ENCODE data around the gene NT5DC3. TPM values are rescaled to one million over a fixed set of nuclear protein-coding genes. Genes with fewer than 3 reads are reported as not detected.

Gene NT5DC3
- total and polyA plus RNA-seq, 2 of the 13 experiments (the other 11 are each of a cell fraction or from before 2014, with no cell fraction given) = 3.2 to 6.6 TPM

DNA sequence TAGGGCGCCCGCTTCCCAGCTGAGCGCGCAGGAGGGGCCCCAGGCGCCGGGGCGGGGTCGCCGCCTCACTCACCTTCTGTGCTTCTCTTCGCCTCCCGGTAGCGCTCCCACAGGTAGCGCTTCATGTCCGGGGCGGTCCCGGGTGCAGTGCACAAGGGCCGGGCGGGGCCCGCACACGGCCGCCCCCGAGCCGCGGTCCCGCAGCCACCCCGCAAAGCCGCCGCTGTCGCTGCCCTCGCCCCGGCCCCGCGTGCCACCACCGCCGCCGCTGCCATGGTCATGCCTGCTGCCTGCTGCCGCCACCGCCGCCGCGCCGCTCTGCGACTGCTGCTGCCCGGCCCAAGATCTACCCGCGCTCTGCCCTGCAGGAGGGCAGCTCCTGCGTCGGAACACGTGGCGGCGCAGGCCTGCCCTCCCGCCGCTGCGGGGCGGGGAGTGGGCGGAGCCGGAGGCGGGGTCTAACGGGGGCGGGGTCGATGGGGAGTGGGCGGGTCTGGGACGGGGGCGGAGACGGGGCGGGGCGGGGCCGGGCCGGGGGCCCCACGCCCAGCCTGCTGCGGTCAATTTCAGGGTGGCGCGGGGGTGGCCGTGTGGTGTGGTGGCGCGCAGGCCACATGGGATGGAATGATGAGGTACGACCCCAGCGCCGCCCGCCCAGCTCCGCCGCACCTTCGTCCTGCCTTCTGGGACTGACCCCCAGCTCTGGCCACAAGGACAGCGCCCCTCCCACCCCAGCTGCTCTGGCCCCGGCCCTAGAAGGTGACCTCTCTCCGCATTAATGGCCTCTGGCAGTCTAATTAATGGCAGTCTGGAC is at the start of gene NT5DC3 (continued):
- TF ChIP-seq, protein P1, sequence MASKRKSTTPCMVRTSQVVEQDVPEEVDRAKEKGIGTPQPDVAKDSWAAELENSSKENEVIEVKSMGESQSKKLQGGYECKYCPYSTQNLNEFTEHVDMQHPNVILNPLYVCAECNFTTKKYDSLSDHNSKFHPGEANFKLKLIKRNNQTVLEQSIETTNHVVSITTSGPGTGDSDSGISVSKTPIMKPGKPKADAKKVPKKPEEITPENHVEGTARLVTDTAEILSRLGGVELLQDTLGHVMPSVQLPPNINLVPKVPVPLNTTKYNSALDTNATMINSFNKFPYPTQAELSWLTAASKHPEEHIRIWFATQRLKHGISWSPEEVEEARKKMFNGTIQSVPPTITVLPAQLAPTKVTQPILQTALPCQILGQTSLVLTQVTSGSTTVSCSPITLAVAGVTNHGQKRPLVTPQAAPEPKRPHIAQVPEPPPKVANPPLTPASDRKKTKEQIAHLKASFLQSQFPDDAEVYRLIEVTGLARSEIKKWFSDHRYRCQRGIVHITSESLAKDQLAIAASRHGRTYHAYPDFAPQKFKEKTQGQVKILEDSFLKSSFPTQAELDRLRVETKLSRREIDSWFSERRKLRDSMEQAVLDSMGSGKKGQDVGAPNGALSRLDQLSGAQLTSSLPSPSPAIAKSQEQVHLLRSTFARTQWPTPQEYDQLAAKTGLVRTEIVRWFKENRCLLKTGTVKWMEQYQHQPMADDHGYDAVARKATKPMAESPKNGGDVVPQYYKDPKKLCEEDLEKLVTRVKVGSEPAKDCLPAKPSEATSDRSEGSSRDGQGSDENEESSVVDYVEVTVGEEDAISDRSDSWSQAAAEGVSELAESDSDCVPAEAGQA (IDR thresholded peaks at IDR 0.05; ENCODE audit: low read depth) = 0 out of 2 replicates have a peak, but pooled peaks have one; percentile 27
- TF ChIP-seq, protein P1 (CRISPR knock-in tag; IDR thresholded peaks at IDR 0.05; ENCODE audit: borderline replicate concordance) = no peak
- TF ChIP-seq, protein P2, sequence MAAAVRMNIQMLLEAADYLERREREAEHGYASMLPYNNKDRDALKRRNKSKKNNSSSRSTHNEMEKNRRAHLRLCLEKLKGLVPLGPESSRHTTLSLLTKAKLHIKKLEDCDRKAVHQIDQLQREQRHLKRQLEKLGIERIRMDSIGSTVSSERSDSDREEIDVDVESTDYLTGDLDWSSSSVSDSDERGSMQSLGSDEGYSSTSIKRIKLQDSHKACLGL (CRISPR knock-in tag; IDR thresholded peaks at IDR 0.05) = peak; percentile 89
- TF ChIP-seq, protein P3, sequence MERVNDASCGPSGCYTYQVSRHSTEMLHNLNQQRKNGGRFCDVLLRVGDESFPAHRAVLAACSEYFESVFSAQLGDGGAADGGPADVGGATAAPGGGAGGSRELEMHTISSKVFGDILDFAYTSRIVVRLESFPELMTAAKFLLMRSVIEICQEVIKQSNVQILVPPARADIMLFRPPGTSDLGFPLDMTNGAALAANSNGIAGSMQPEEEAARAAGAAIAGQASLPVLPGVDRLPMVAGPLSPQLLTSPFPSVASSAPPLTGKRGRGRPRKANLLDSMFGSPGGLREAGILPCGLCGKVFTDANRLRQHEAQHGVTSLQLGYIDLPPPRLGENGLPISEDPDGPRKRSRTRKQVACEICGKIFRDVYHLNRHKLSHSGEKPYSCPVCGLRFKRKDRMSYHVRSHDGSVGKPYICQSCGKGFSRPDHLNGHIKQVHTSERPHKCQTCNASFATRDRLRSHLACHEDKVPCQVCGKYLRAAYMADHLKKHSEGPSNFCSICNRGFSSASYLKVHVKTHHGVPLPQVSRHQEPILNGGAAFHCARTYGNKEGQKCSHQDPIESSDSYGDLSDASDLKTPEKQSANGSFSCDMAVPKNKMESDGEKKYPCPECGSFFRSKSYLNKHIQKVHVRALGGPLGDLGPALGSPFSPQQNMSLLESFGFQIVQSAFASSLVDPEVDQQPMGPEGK (CRISPR knock-in tag; IDR thresholded peaks at IDR 0.05) = peak; percentile 42; the same call in 1 of the 2 replicates
- TF ChIP-seq KLF11 (CRISPR knock-in tag; IDR thresholded peaks at IDR 0.05) = no peak
- TF ChIP-seq, protein P4, sequence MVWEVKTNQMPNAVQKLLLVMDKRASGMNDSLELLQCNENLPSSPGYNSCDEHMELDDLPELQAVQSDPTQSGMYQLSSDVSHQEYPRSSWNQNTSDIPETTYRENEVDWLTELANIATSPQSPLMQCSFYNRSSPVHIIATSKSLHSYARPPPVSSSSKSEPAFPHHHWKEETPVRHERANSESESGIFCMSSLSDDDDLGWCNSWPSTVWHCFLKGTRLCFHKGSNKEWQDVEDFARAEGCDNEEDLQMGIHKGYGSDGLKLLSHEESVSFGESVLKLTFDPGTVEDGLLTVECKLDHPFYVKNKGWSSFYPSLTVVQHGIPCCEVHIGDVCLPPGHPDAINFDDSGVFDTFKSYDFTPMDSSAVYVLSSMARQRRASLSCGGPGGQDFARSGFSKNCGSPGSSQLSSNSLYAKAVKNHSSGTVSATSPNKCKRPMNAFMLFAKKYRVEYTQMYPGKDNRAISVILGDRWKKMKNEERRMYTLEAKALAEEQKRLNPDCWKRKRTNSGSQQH (CRISPR knock-in tag; IDR thresholded peaks at IDR 0.05; ENCODE audit: low read depth) = no peak
- TF ChIP-seq LCORL (IDR thresholded peaks at IDR 0.05) = no peak
- TF ChIP-seq LCORL (CRISPR knock-in tag; IDR thresholded peaks at IDR 0.05) = no peak
- TF ChIP-seq ZNF616 (CRISPR knock-in tag; IDR thresholded peaks at IDR 0.05; ENCODE audit: low read depth) = 0 out of 2 replicates have a peak, but pooled peaks have one; percentile 26
- TF ChIP-seq ARNT2 (CRISPR knock-in tag; IDR thresholded peaks at IDR 0.05; ENCODE audit: low read depth) = peak; percentile 80
- TF ChIP-seq HNRNPK (IDR thresholded peaks at IDR 0.05; ENCODE audit: low read depth, low read length, poor library complexity, severe bottlenecking) = peak; percentile 64
- TF ChIP-seq ZNF451 (CRISPR knock-in tag; IDR thresholded peaks at IDR 0.05) = no peak; the same call in 1 of the 2 replicates
- peak; percentile 66; the same call in 1 of the 2 replicates for TF ChIP-seq ZNF772 (CRISPR knock-in tag; IDR thresholded peaks at IDR 0.05)
- TF ChIP-seq, protein P5, sequence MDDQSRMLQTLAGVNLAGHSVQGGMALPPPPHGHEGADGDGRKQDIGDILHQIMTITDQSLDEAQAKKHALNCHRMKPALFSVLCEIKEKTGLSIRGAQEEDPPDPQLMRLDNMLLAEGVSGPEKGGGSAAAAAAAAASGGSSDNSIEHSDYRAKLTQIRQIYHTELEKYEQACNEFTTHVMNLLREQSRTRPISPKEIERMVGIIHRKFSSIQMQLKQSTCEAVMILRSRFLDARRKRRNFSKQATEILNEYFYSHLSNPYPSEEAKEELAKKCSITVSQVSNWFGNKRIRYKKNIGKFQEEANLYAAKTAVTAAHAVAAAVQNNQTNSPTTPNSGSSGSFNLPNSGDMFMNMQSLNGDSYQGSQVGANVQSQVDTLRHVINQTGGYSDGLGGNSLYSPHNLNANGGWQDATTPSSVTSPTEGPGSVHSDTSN (CRISPR knock-in tag; IDR thresholded peaks at IDR 0.05; ENCODE audit: borderline replicate concordance) = no peak
- TF ChIP-seq, protein P6, sequence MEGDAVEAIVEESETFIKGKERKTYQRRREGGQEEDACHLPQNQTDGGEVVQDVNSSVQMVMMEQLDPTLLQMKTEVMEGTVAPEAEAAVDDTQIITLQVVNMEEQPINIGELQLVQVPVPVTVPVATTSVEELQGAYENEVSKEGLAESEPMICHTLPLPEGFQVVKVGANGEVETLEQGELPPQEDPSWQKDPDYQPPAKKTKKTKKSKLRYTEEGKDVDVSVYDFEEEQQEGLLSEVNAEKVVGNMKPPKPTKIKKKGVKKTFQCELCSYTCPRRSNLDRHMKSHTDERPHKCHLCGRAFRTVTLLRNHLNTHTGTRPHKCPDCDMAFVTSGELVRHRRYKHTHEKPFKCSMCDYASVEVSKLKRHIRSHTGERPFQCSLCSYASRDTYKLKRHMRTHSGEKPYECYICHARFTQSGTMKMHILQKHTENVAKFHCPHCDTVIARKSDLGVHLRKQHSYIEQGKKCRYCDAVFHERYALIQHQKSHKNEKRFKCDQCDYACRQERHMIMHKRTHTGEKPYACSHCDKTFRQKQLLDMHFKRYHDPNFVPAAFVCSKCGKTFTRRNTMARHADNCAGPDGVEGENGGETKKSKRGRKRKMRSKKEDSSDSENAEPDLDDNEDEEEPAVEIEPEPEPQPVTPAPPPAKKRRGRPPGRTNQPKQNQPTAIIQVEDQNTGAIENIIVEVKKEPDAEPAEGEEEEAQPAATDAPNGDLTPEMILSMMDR (CRISPR knock-in tag; IDR thresholded peaks at IDR 0.05) = peak; percentile 38; the same call in 1 of the 2 replicates

All from HepG2 (cell line).